SH-SY5Y (cell line): Measurements from ENCODE around the gene WDR37.

Experiments
- GATA2 ChIP-seq: IDR thresholded peaks from 2 replicates; pipeline ENCODE4 v1.6.1; 2011; ENCODE audit warnings: mild to moderate bottlenecking, low read depth, low read length
- GATA3 ChIP-seq: IDR thresholded peaks from 2 replicates; pipeline ENCODE4 v1.6.1; 2011; ENCODE audit warnings: low read depth, mild to moderate bottlenecking, low read length, moderate library complexity

WDR37 gene

DNA sequence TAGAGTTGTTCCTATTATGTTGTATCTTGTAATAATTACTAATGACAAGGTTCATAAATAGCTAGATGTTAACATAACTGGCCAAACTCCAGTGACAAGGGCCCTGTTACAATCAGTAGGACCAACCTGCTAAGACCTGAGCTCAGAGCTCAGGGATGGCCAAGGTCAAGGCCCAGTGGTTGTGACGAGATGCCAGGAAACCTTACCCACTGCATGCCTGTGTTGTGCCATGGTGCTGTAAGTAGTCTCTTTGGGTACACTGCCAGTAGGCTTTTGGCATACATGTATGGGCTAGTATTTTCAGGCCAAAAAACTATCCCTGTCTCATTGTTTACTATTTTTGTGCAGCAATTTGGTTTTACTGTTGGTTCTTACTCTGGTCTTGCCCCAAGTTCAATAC is 22.6 kb upstream of the WDR37 start:
- no peak for TF ChIP-seq GATA2
- no peak for TF ChIP-seq GATA3

DNA sequence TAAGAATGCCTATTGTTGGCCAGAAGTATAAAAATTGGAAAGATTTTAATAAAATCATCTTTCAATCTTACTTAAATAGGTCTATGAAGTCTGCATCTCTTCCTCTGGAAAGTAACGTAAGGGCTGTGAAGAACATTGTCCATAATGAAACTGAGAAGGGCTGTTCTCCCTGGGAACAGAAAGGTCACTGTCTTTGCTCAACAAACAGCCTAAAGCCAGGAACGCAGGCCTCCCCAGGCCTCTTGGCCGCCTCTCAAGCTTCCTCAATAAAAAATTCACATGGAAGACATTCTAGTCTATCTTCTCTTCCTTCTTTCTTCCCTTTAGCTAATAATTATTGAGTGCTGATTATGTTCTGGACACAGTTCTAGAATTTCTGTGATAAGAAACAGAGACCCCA is 21.4 kb upstream of the WDR37 start:
- TF ChIP-seq GATA2 (no peak), GATA3 (no peak)

DNA sequence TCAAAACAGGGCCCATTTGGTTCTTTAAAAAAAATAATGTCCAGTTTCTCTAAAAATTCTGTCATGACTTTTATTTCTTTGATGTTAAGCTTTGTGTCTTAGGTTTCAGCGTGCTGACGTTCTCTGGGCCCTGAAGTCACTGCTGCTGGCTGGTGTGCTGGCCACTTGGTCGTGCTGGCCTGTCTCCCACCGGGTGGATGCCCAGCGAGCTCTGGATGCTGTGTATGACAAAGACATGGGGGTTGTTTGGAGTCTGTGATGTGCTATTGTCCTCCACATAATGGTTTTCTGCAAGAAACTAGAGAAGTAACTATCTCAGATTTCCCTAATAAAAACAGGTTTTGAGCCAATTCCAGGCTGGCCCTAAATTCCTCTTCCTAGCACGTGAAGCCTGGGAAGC is 21.0 kb upstream of the WDR37 start:
- TF ChIP-seq GATA3 (no peak), GATA2 (no peak)

DNA sequence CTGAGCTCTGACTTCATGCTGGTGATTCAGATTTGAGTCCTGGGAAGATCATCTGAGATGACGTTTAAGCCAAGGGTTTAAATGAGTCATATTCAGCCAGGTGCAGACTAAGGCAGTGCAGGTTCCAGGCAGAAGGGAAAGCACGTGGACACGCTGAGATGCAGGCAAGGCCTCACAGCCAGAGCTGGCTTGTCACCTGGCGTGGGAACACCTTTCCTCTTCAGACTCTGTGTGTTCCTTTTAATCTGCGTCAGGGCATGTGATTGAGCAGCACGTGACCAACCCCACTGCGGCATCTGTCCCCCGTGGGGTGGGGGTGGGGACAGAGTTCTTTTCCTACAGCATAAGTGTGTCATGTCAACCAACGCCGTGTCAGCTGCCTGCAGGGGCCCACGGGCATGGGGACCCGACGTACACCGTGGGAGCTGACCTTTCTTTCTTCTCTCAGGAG is 19.8 kb upstream of the WDR37 start:
- TF ChIP-seq GATA2 (no peak), GATA3 (no peak)

DNA sequence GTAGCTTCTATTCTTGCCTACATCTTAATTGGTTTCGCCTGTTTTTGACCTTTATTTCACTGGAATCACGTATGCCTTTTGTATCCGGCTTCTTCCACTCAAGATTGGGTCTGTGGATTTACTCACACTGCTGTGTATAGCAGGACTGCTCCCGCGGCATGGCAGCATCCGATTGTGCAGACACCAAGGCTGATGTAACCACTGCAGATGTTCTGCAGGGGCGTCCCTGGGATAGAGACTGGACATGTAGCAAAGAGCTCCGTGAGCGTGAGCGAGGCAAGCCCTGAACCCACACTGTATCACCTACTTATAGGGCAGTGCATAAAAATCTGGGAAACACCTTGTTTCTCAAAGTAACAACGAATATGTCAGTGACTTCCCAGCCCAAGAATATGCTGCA is 19.1 kb upstream of the WDR37 start:
- TF ChIP-seq GATA2 (no peak), GATA3 (no peak)

DNA sequence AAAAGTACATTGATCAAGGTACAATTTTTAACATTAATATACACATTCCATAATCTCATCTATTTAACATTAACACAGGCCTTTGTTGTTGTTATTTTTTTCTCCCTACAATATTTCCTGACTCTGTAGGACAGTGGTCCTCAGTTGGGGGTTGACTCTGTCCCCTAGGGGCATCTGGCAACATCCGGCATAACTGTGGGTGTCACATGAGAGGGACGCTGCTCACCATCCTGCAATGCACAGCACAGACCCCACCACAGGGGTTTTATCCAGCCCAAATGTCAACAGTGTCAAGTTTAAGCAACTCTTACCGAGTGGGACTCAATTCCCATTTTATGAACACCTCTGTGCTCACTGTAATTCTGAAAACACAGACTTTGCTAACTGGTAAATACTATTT is 16.1 kb upstream of the WDR37 start:
- TF ChIP-seq GATA2 (no peak), GATA3 (no peak)

DNA sequence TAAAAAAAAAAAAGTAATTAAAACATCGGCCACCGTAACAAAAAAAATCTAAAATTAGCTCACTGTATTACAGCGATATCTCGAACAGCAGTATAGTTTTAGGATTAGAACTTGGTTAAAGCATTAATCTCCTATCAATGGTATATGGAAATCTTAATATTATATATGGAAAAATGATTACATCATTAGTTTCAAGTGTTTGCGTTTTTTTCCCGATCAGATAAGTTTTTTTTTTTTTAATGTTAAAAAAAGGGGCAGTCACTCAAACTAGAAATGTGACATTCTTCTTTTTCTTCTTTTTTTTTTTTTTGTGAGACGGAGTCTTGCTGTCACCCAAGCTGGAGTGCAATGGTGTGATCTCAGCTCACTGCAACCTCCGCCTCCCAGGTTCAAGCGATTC is 14.7 kb upstream of the WDR37 start:
- TF ChIP-seq GATA2 (no peak), GATA3 (no peak)

DNA sequence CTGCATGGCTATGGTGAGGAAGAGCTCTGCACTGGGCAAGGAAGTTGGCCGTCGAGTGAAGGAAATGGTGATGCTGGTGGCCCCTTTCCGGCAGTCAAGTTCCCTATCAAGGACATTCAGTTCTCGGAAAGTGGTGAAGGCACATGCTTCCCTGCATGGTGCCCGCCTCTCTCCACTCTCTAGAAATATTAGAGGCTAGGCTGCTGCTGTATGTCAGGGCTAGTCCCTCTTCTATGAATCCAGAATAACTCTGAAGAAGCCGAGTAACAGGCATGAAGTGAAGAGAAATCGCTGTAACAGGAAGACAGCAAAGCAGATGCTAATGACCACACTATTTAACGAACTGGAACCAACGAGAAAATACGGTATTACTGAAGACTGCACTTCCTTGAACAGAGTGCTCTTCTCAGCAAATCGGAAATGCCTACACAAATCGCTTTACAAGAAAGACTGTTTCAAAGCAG is 12.6 kb upstream of the WDR37 start:
- no peak for TF ChIP-seq GATA2
- no peak for TF ChIP-seq GATA3

DNA sequence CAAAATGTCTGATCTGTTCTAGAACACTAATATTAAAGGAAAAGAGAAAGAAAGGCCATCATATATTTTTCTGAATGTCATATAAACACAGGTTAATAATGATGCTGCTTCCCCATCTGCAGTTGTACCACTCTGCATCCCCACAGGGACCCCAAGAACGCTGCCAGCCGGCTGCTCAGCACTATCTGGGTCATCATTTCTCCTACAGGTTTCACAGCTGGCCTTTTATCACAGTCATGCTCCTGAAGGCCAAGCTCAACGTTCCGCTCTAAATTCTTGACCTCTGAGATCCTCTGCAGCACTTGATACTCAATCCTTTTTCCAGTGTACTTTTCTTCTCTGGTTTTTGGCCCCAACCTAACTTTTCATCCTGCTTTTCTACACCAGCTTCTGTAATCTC is 12.0 kb upstream of the WDR37 start:
- TF ChIP-seq GATA3, result no peak
- TF ChIP-seq GATA2, result no peak

DNA sequence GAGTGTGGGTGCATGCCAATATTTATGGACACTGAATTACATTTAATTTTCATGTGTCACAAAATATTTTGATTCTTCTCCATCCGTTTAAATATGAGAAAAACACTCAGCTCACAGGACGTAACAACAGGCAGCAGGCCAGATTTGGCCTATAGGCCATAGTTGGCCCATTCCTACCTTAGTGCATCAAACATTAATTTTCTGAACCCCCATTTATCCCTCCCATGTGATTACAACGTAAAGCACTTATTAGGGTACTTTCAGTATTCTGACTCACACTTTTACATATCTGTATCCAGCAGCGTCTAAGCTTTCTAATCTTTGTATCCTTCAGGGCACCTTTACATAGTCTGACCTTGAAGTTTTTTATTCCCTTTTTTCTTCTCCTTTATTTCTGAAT is 11.2 kb upstream of the WDR37 start:
- TF ChIP-seq GATA2 (no peak), GATA3 (no peak)

DNA sequence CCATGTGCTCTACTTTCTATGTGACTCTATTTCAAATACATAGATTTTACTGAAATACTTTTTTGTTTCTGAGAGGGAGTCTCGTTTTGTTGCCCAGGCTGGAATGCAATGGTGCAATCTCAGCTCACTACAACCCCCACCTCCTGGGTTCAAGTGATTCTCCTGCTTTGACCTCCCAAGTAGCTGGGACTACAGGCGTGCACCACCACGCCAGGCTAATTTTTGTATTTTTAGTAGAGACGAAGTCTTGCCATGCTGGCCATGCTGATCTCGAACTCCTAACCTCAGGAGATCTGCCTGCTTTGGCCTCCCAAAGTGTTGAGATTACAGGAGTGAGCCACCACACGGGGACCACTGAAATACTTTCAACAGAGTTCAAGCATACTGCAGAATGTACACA is 10.8 kb upstream of the WDR37 start:
- TF ChIP-seq GATA2 (no peak), GATA3 (no peak)

DNA sequence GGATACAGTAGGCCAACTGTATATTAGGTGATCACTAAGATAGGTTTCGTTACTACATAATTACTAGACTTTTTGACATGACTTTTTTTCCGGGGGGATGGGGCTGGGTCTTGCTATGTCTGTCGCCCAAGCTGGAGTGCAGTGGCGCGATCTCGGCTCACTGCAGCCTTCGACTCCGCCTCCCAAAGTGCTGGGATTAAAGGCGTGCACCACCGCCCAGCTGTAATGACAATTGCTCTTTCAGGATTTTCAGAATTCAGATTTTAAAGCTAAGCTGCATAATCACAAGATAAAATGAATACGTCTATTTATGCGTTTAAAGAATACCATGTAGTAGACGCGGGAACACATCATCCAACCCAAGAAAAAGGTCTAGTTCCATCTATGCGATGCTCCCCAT is 8.2 kb upstream of the WDR37 start:
- TF ChIP-seq GATA2 (no peak), GATA3 (no peak)

DNA sequence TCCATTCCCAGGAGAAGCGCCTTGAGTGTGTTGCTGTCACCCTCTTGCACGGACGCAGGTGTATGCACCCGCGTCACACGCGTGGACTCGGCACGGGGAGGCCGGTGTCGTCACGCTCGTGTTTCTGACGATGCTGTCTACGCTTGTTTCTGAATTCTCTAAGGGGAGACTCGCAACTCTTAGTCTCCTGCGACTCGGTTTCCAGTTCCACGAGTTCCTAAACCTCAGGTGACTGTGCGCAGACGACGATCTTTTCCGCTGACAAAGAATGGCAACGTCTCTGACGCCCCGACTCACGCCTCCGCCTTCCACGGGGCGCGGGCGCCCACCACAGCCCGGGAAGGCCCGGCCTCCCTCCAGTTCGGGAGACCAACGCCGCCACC is 7.8 kb upstream of the WDR37 start:
- TF ChIP-seq GATA3 (no peak), GATA2 (no peak)

DNA sequence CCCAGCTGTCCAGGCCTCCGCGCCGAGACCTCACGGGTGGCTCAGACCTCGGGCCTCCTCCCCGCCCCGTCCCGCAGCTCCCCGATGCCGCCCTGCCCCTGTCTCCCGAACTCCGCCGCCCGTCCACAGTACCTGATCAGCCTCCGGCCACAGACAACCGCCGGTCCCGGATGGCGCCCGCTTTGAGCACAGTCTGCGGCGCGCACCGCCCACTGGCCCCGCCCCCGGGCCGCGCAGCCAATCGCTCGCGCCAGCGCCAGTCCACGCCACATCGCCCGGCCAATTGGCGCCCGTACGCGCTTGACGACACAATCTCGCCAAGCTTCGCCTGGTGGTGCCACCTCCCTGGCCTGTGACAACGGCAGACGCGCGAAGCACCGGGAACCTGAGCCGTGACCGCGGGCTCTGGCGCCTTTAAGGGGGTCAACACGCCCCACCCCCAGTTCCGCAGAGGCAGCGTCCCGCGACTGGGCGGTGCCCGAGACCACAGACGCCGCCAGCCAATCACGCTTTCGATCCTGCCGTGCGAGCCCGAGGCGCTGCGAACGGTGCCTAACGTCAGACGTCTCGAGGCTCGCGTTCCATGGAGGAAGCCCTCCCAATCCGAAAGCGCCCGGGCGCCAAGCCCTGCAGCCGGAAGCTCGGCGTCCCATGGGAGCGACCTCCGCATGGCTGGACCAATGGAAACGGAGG is 7.3 kb upstream of the WDR37 start, which contains the start of gene IDI1:
Gene IDI1 (minus strand): TSS at position 388 of the 693 bp plus-strand sequence. CDS start 116 bp downstream, at position 272.
- TF ChIP-seq GATA3 (no peak), GATA2 (no peak)

DNA sequence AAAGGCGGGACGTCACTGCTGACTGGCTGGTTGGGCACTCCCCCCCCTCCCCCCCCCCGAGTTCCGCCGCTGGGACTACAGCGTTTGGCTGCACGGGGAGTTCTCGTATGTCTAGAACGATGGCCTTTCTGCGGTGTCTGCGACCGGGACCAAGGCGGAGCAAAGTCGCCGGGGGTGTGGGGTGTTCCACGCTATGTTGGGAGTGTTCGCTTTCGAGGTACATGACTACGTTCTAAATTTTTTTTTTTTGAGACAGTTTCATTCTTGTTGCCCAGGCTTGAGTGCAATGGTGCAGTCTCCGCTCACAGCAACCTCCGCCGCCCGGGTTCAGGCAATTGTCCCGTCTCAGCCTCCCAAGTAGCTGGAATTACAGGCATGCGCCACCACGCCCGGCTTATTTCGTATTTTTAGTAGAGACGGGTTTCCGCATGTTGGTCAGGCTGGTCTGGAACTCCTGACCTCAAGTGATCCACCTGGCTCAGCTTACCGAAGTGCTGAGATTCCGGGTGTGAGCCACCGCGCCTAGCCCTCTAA is 6.7 kb upstream of the WDR37 start:
- TF ChIP-seq GATA3, result no peak
- no peak for TF ChIP-seq GATA2
